Mucosa of descending colon (tissue), 3 donors: ENCODE data around the gene IGSF9B. TPM values are rescaled to one million over a fixed set of nuclear protein-coding genes. Genes with fewer than 3 reads are reported as not detected.
A peak's percentile ranks its signal among the peaks of the same experiment; 100 is the strongest.

Experiments
- ATAC-seq: fragments of 200-7000 bp; cut with Tn5 transposase; one replicate; pipeline ENCODE4 v1.9.1; 2020; ENCODE audit warnings: mild to moderate bottlenecking, moderate library complexity
- DNase-seq, 3 donors: peaks; one replicate each; pipeline ENCODE4 v3.0.0-alpha.2; 2020
- H3K36me3 ChIP-seq: fragments of 200-600 bp; one replicate; pipeline ENCODE4 v1.8.0; 2021; ENCODE audit warnings: low read depth, mild to moderate bottlenecking
- H3K4me1 ChIP-seq: fragments of 200-600 bp; one replicate; pipeline ENCODE4 v1.8.0; 2021; ENCODE audit warnings: low read depth, mild to moderate bottlenecking
- H3K4me3 ChIP-seq: fragments of 200-600 bp; one replicate; pipeline ENCODE4 v1.8.0; 2021; ENCODE audit warnings: mild to moderate bottlenecking
- H3K9me3 ChIP-seq: fragments of 200-600 bp; one replicate; pipeline ENCODE4 v1.8.0; 2021; ENCODE audit warnings: mild to moderate bottlenecking
- CTCF ChIP-seq: fragments of 200-600 bp; IDR thresholded peaks from one replicate; pipeline ENCODE4 v1.8.0; 2022; ENCODE audit warnings: antibody characterized with exemption, mild to moderate bottlenecking
- intact Hi-C, 2 donors: fragments of 100-400 bp; cut with DNase I in 1 of 2; cut with micrococcal nuclease in 1 of 2; formaldehyde crosslinking; loops; one replicate each; pipeline versions ENCODE4 v1.11.0 to v1.11.1; 2022; cut with DNase I, micrococcal nuclease
- total RNA-seq, 3 donors: library from RNA; stranded (reverse); fragmentation: NEBNext Ultra II Directional in 2 of 3; extraction: Animal tissue kit (Norgen Biotek cat#: 25700) in 2 of 3; gene quantifications; one replicate each; pipeline versions ENCODE4 v1.2.1 to v1.2.4, GENCODE V29; 2021 to 2023
- donor health status: DM: no; HTN: no; CAD: no; lungs with moderate emphysema.
- donor health status: DM: no; HTN: no; CAD: no.
- donor health status: DM: no; HTN: yes; CAD: no.

IGSF9B gene
- total RNA-seq, 3 donors from 2014 or later = 5.2 to 42.6 (median 5.8) TPM

- Histone ChIP-seq H3K9me3 (no peaks in the 10 kb centered on the region), H3K4me3 (no peak overlapping the region), H3K36me3 (no peaks in the 10 kb centered on the region), H3K4me1 (no peaks in the 10 kb centered on the region)
- TF ChIP-seq CTCF = no peak
- ATAC-seq = no peak
- peak in 1 of 3 donors; percentile 40 for DNase-seq
- intact Hi-C loops = no loop called here
Observed at GRCh38 chr11:133935551-133935910, 21.2 kb downstream of the IGSF9B start.

GRCh38 chr11:133934599-133935550, 21.9 kb downstream of the IGSF9B start:
- Histone ChIP-seq H3K9me3 (no peaks in the 10 kb centered on the region), H3K4me1 (no peaks in the 10 kb centered on the region), H3K36me3 (no peaks in the 10 kb centered on the region), H3K4me3 (no peak overlapping the region)
- intact Hi-C loops = no loop called here
- TF ChIP-seq CTCF = no peak
- peak; percentile 49 to 58 (median 54) for DNase-seq
- peak; percentile 86 for ATAC-seq

- H3K9me3 ChIP-seq = no peaks in the 10 kb centered on the region
- no peaks in the 10 kb centered on the region for H3K36me3 ChIP-seq
- no peak for ATAC-seq
- TF ChIP-seq CTCF = no peak
- no peaks in the 10 kb centered on the region for H3K4me1 ChIP-seq
- no peak overlapping the region for H3K4me3 ChIP-seq
- peak in 1 of 3 donors; percentile 27 for DNase-seq
- intact Hi-C loops = no loop called here
Observed at GRCh38 chr11:133934096-133934495, 22.7 kb downstream of the IGSF9B start.

- Histone ChIP-seq H3K4me1 (peaks cover 6% of the 10 kb centered on the region), H3K36me3 (no peaks in the 10 kb centered on the region), H3K4me3 (no peak overlapping the region), H3K9me3 (no peaks in the 10 kb centered on the region)
- DNase-seq (peak in 1 of 3 donors; percentile 46), ATAC-seq (no peak)
- TF ChIP-seq CTCF = no peak
- intact Hi-C loops = no loop called here
Observed at GRCh38 chr11:133931449-133932060, 25.2 kb downstream of the IGSF9B start.

- TF ChIP-seq CTCF = no peak
- intact Hi-C loops = no loop called here
- Histone ChIP-seq H3K9me3 (no peaks in the 10 kb centered on the region), H3K36me3 (no peaks in the 10 kb centered on the region), H3K4me1 (peaks cover 6% of the 10 kb centered on the region), H3K4me3 (no peak overlapping the region)
- DNase-seq = peak in 1 of 3 donors; percentile 50
- ATAC-seq = peak; percentile 42
Observed at GRCh38 chr11:133930767-133931448, 25.9 kb downstream of the IGSF9B start.
